HepG2 (cell line): ENCODE results near the gene PLOD3. TPM values are rescaled to one million over a fixed set of nuclear protein-coding genes. Genes with fewer than 3 reads are reported as not detected.
A peak's percentile ranks its signal among the peaks of the same experiment; 100 is the strongest.

Experiments
- ARID5B ChIP-seq: IDR thresholded peaks from 2 replicates; pipeline ENCODE4 v1.4.0; 2020; ENCODE audit warnings: mild to moderate bottlenecking, missing genetic modification reagents
- ATM ChIP-seq: fragments of 450-650 bp; IDR thresholded peaks from 2 replicates; pipeline ENCODE4 v1.7.1; 2017; ENCODE audit warnings: mild to moderate bottlenecking, borderline replicate concordance
- BRCA1 ChIP-seq: sonication (generic); formaldehyde crosslinking; IDR thresholded peaks from 2 replicates; pipeline ENCODE4 v1.4.0; 2020; ENCODE audit warnings: missing genetic modification reagents
- BRF2 ChIP-seq: sonication (generic); formaldehyde crosslinking; IDR thresholded peaks from 2 replicates; pipeline ENCODE4 v1.8.1; 2022; ENCODE audit warnings: mild to moderate bottlenecking, missing genetic modification reagents
- NCOR1 ChIP-seq: fragments of 200-600 bp; sonication (generic); IDR thresholded peaks from 2 replicates; pipeline ENCODE4 v1.7.0; 2017; ENCODE audit warnings: antibody characterized with exemption, low read length, borderline replicate concordance
- NR2F2 ChIP-seq: IDR thresholded peaks from 2 replicates; pipeline ENCODE4 v1.6.1; 2012; ENCODE audit warnings: low read depth, inconsistent platforms, borderline replicate concordance
- SAP130 ChIP-seq: IDR thresholded peaks from 2 replicates; pipeline ENCODE4 v1.6.1; 2016; ENCODE audit warnings: low read depth
- SMAD3 ChIP-seq: sonication (generic); formaldehyde crosslinking; IDR thresholded peaks from 2 replicates; pipeline ENCODE4 v1.4.0; 2020; ENCODE audit warnings: missing genetic modification reagents
- SNAPC5 ChIP-seq: sonication (generic); formaldehyde crosslinking; IDR thresholded peaks from 2 replicates; pipeline ENCODE4 v1.8.1; 2023; ENCODE audit warnings: mild to moderate bottlenecking, missing genetic modification reagents, borderline replicate concordance
- XRCC5 ChIP-seq: fragments of 200-400 bp; formaldehyde crosslinking; optimal IDR thresholded peaks from 2 replicates; pipeline ENCODE3; 2017; ENCODE audit warnings: mild to moderate bottlenecking, low read length
- ZBTB2 ChIP-seq: sonication (generic); formaldehyde crosslinking; IDR thresholded peaks from 2 replicates; pipeline ENCODE4 v1.8.0; 2022; ENCODE audit warnings: low read depth, missing genetic modification reagents
- ZBTB26 ChIP-seq: IDR thresholded peaks from 2 replicates; pipeline ENCODE4 v1.6.1; 2016; ENCODE audit warnings: missing compliant biosample characterization, missing genetic modification reagents, borderline replicate concordance
- ZKSCAN1 ChIP-seq: fragments of 150-350 bp; IDR thresholded peaks from 2 replicates; pipeline ENCODE4 v1.6.1; 2014; ENCODE audit warnings: low read length
- ZNF687 ChIP-seq: sonication (generic); formaldehyde crosslinking; IDR thresholded peaks from 2 replicates; pipeline ENCODE4 v1.5.1; 2020; ENCODE audit warnings: mild to moderate bottlenecking, missing genetic modification reagents, moderate library complexity
- polyA plus RNA-seq, 8 experiments: library from polyadenylated mRNA; depleted of rRNA in 3 of 8; stranded (reverse) in 7 of 8; unstranded in 1 of 8; fragments of >200 nt; fragmentation: Illumina TruSeq in 4 of 8; extraction: Trizol in 4 of 8; gene quantifications; 2 replicates each; pipeline versions ENCODE4 v1.2.1 to v1.2.3, GENCODE V29; 2011 to 2016; ENCODE audit warnings: low read depth in 4 of 8, missing spikeins in 1 of 8, mixed read lengths in 1 of 8; ENCODE audit not compliant: insufficient read depth in 1 of 8
- total RNA-seq, 5 experiments: library from RNA; depleted of rRNA; stranded (reverse); fragments of >200 nt; fragmentation: Illumina TruSeq; extraction: Trizol; gene quantifications; 2 replicates each; pipeline ENCODE4 v1.2.3, GENCODE V29; 2016; ENCODE audit warnings: low read depth in 1 of 5

Gene PLOD3
- total and polyA plus RNA-seq, 2 of the 13 experiments (the other 11 are each of a cell fraction or from before 2014, with no cell fraction given): 65.8 to 67.4 TPM

GRCh38 chr7:101164071-101164840 lies 53.1 kb downstream of the PLOD3 start (continued):
- TF ChIP-seq ATM (no peak), XRCC5 (peak; percentile 19), NR2F2 (no peak), BRF2 (CRISPR knock-in tag) (no peak), BRCA1 (CRISPR knock-in tag) (no peak), ZKSCAN1 (no peak), ZBTB26 (CRISPR knock-in tag) (no peak), SMAD3 (no peak), ARID5B (no peak), SNAPC5 (CRISPR knock-in tag) (no peak), ZBTB2 (CRISPR knock-in tag) (no peak), SAP130 (peak; percentile 52; the same call in 1 of the 2 replicates), ZNF687 (CRISPR knock-in tag) (peak; percentile 11; the same call in 1 of the 2 replicates), NCOR1 (no peak)
